AG09309 (cell line): ENCODE results near the gene FBXO38.
A peak's percentile ranks its signal among the peaks of the same experiment; 100 is the strongest.

ENCODE experiments used
- DNase-seq: peaks from one replicate; pipeline ENCODE4 v3.0.0-alpha.2; 2010; ENCODE audit warnings: low read depth
- H3K4me3 ChIP-seq: 2 replicates; pipeline ENCODE4 v1.5.1; 2011; ENCODE audit warnings: mild to moderate bottlenecking, low read depth, low read length, moderate library complexity; ENCODE audit not compliant: control insufficient read depth
- CTCF ChIP-seq: IDR thresholded peaks from 2 replicates; pipeline ENCODE4 v1.5.1; 2011; ENCODE audit warnings: mild to moderate bottlenecking, low read depth, low read length, inconsistent platforms; ENCODE audit not compliant: insufficient read depth, control insufficient read depth; ENCODE audit errors: missing control alignments

FBXO38 gene

GRCh38 chr5:148433826-148434225, 50.1 kb downstream of the FBXO38 start:
- TF ChIP-seq CTCF, result no peak
- H3K4me3 ChIP-seq, result no peak overlapping the region
- DNase-seq, result no peak

- DNase-seq, result no peak
- no peak for TF ChIP-seq CTCF
Observed at GRCh38 chr5:148436029-148436428, 52.3 kb downstream of the FBXO38 start.

GRCh38 chr5:148437249-148437648, 53.5 kb downstream of the FBXO38 start:
- no peak overlapping the region for H3K4me3 ChIP-seq
- TF ChIP-seq CTCF, result no peak
- no peak for DNase-seq

More at GRCh38 chr5:148436029-148436428, 52.3 kb downstream of the FBXO38 start:
- no peak overlapping the region for H3K4me3 ChIP-seq

GRCh38 chr5:148438933-148439332, 55.2 kb downstream of the FBXO38 start:
- H3K4me3 ChIP-seq, result no peak overlapping the region
- no peak for DNase-seq
- no peak for TF ChIP-seq CTCF

- DNase-seq, result no peak
- no peak for TF ChIP-seq CTCF
- H3K4me3 ChIP-seq, result no peak overlapping the region
Observed at GRCh38 chr5:148443241-148443640, 59.5 kb downstream of the FBXO38 start.

- TF ChIP-seq CTCF, result peak; percentile 63
- DNase-seq, result peak; percentile 31
- H3K4me3 ChIP-seq, result no peak overlapping the region
Observed at GRCh38 chr5:148443998-148444397, 60.2 kb downstream of the FBXO38 start.

- no peak overlapping the region for H3K4me3 ChIP-seq
- no peak for DNase-seq
- TF ChIP-seq CTCF, result no peak
Observed at GRCh38 chr5:148445578-148445977, 61.8 kb downstream of the FBXO38 start.
